ENCODE results near the gene CHMP5.

Gene CHMP5

GRCh38 chr9:33318225-33318624 lies 53.4 kb downstream of the CHMP5 start:
- DNase-seq (ENCODE audit: low spot score), result no peak

DNA sequence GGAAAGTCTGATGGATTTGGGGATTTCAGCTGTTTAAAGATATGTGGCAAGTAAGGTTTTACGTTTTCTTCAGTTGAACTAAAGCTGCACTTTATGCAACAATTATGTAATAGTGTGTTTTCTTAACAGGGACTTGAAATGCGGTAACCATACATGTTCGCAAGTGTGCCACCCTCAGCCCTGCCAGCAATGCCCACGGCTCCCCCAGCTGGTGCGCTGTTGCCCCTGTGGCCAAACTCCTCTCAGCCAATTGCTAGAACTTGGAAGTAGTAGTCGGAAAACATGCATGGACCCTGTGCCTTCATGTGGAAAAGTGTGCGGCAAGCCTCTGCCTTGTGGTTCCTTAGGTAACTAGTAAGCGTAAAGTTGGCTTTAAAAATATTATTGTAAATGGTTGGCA lies 53.9 kb downstream of the CHMP5 start:
- no peak for DNase-seq (ENCODE audit: low spot score)

DNA sequence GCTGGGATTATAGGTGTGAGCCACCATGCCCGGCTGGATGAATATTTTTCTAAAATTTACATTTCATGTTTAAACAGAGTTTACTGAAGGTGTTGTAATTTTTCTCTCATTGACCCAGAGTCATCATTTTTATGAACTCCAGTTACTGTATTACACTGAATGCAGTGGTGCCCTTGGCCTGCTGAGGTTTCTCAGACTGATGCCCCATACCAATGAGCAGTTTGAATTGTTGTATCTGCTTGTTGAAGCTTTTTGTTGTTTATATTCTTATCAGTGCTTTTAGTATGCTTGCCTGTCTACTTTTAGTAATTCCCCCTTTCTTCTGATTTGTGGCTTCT lies 55.4 kb downstream of the CHMP5 start:
- no peak for DNase-seq (ENCODE audit: low spot score)

DNA sequence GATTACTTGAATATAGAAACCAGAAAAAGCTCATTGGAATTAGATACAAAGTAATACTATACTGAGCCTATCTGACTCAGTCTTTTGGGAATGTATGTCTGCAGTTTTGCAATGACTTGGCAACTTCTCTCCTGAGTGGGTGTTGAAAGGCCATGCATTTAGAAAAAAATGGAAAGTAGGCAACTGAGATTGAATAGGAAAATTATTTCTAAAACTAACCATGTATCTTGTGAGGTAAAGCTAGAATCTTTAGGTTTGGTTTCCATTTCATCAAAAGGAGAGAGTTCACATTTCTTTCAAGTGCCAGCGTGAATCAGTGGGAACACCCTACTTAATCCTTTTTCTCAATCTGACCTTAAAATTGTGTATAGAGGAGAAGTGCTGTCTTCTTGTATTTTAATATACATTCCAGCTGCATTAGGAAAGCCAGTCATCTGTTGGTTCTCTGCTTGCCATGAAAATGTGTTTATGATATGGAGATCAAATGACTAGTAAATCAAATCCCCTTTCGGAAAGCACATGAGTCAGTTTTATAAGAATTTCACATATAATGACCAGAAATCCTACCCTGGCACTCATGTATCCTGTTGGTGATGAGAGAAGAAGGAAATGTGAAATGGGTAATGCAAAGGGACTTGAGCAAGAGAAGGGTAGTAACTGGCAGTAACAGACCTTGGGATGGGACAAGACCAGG lies 55.9 kb downstream of the CHMP5 start:
- no peak for DNase-seq (ENCODE audit: low spot score)

GRCh38 chr9:33329117-33329563 lies 64.3 kb downstream of the CHMP5 start:
- no peak for DNase-seq (ENCODE audit: low spot score)

GRCh38 chr9:33329979-33330378 lies 65.1 kb downstream of the CHMP5 start:
- no peak for DNase-seq (ENCODE audit: low spot score)

GRCh38 chr9:33331377-33331891 lies 66.6 kb downstream of the CHMP5 start:
- no peak for DNase-seq (ENCODE audit: low spot score)

Data from D341Med (cell line).